HL-60 (cell line): ENCODE data around the gene SYP.
A peak's percentile ranks its signal among the peaks of the same experiment; 100 is the strongest.

ENCODE experiments used
- DNase-seq, 2 experiments: peaks; one replicate each; pipeline ENCODE4 v3.0.0-alpha.2; 2010 to 2020; ENCODE audit warnings: low read depth in 1 of 2, low spot score in 1 of 2
- H3K27ac ChIP-seq: fragments of 250-450 bp; sonication (Bioruptor Pico); replicated peaks from 2 replicates; pipeline ENCODE4 v1.5.1; 2020; ENCODE audit warnings: mild to moderate bottlenecking, moderate library complexity
- H3K27me3 ChIP-seq: fragments of 250-450 bp; sonication (Bioruptor Pico); 2 replicates; pipeline ENCODE4 v1.5.1; 2021; ENCODE audit warnings: mild to moderate bottlenecking, moderate library complexity; ENCODE audit not compliant: insufficient read depth, poor library complexity, severe bottlenecking
- H3K4me3 ChIP-seq: replicated peaks from 2 replicates; pipeline ENCODE4 v1.5.1; 2011; ENCODE audit warnings: mild to moderate bottlenecking, control low read depth, low read length; ENCODE audit not compliant: insufficient read depth
- GABPA ChIP-seq: IDR thresholded peaks from 2 replicates; pipeline ENCODE4 v1.6.1; 2012; ENCODE audit warnings: low read depth
- POLR2AphosphoS5 ChIP-seq: IDR thresholded peaks from 2 replicates; pipeline ENCODE4 v1.6.1; 2012; ENCODE audit warnings: low read depth
- SPI1 ChIP-seq: IDR thresholded peaks from 2 replicates; pipeline ENCODE4 v1.6.1; 2012; ENCODE audit warnings: low read depth, mild to moderate bottlenecking, borderline replicate concordance
- TF ChIP-seq, protein P1 (sequence below): IDR thresholded peaks from one replicate; pipeline ENCODE4 v1.5.1; 2011; ENCODE audit warnings: low read length, control low read depth, inconsistent platforms; ENCODE audit not compliant: insufficient read depth
- TF ChIP-seq, protein P2 (sequence below): IDR thresholded peaks from 2 replicates; pipeline ENCODE4 v1.6.1; 2012; ENCODE audit warnings: low read depth; ENCODE audit not compliant: insufficient replicate concordance

SYP gene

DNA sequence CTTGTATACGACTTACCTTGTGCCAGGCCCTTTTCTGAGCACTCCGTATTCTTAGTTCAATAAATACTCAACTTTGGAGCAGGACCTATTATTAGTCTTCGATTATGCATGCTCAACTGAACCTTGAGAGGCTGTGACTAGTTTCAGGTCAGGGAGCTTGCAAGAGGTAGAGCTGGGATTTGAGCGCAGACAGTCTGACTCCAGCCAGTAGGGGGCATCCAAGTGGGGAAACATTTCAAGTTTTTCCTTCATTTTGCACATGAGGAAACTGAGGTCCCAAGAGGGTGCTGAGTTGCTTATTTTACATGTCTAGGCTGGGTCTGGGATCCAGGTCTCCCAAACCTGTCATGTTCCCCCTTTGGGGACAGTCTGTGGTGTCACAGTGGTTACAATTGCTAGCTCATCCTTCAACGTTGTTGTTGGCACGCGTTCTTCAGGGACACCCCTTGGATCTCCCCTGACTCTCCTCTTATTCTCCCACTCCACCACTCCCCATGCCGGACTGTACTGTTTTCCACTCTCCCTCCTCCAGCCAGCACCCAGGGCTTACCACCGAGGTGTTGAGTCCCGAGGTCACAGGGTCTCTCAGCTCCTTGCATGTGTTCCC, 7.2 kb downstream of the SYP start:
- peak in 1 of 2 experiments; percentile 37 for DNase-seq
- Histone ChIP-seq H3K27me3 (no peaks in the 10 kb centered on the region), H3K4me3 (no peak overlapping the region), H3K27ac (no peak overlapping the region)
- TF ChIP-seq, protein P1, sequence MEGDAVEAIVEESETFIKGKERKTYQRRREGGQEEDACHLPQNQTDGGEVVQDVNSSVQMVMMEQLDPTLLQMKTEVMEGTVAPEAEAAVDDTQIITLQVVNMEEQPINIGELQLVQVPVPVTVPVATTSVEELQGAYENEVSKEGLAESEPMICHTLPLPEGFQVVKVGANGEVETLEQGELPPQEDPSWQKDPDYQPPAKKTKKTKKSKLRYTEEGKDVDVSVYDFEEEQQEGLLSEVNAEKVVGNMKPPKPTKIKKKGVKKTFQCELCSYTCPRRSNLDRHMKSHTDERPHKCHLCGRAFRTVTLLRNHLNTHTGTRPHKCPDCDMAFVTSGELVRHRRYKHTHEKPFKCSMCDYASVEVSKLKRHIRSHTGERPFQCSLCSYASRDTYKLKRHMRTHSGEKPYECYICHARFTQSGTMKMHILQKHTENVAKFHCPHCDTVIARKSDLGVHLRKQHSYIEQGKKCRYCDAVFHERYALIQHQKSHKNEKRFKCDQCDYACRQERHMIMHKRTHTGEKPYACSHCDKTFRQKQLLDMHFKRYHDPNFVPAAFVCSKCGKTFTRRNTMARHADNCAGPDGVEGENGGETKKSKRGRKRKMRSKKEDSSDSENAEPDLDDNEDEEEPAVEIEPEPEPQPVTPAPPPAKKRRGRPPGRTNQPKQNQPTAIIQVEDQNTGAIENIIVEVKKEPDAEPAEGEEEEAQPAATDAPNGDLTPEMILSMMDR = peak; percentile 44
- TF ChIP-seq, protein P2, sequence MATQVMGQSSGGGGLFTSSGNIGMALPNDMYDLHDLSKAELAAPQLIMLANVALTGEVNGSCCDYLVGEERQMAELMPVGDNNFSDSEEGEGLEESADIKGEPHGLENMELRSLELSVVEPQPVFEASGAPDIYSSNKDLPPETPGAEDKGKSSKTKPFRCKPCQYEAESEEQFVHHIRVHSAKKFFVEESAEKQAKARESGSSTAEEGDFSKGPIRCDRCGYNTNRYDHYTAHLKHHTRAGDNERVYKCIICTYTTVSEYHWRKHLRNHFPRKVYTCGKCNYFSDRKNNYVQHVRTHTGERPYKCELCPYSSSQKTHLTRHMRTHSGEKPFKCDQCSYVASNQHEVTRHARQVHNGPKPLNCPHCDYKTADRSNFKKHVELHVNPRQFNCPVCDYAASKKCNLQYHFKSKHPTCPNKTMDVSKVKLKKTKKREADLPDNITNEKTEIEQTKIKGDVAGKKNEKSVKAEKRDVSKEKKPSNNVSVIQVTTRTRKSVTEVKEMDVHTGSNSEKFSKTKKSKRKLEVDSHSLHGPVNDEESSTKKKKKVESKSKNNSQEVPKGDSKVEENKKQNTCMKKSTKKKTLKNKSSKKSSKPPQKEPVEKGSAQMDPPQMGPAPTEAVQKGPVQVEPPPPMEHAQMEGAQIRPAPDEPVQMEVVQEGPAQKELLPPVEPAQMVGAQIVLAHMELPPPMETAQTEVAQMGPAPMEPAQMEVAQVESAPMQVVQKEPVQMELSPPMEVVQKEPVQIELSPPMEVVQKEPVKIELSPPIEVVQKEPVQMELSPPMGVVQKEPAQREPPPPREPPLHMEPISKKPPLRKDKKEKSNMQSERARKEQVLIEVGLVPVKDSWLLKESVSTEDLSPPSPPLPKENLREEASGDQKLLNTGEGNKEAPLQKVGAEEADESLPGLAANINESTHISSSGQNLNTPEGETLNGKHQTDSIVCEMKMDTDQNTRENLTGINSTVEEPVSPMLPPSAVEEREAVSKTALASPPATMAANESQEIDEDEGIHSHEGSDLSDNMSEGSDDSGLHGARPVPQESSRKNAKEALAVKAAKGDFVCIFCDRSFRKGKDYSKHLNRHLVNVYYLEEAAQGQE = no peak
- TF ChIP-seq POLR2AphosphoS5 (no peak), SPI1 (no peak), GABPA (no peak)

DNA sequence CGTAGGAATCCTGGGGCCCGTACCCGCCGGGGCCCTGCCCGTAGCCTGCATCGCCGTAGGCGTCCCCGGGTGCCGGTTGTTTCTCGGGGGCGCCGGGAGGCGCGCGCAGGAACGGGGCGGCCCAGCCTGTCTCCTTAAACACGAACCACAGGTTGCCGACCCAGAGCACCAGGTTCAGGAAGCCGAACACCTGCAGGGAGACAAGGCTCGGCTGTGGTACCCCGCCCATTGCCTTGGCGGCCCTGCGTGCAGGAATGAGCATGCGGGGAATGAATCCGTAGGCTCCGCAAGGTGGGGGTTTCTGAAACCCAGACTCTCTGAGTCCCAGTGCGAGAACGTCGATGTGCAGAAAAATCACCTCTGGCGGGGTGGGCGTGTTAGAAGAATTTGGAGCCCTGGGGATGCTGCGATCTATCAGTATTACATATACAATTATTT, 8.4 kb downstream of the SYP start:
- DNase-seq = no peak
- H3K4me3 ChIP-seq = peak overlapping the region; percentile 61
- peak overlapping the region; percentile 90 for H3K27ac ChIP-seq
- no peaks in the 10 kb centered on the region for H3K27me3 ChIP-seq
- no peak for TF ChIP-seq SPI1
- TF ChIP-seq GABPA = no peak
- TF ChIP-seq, protein P2 = no peak
- no peak; the same call in 1 of the 2 replicates for TF ChIP-seq POLR2AphosphoS5
- TF ChIP-seq, protein P1 = no peak

DNA sequence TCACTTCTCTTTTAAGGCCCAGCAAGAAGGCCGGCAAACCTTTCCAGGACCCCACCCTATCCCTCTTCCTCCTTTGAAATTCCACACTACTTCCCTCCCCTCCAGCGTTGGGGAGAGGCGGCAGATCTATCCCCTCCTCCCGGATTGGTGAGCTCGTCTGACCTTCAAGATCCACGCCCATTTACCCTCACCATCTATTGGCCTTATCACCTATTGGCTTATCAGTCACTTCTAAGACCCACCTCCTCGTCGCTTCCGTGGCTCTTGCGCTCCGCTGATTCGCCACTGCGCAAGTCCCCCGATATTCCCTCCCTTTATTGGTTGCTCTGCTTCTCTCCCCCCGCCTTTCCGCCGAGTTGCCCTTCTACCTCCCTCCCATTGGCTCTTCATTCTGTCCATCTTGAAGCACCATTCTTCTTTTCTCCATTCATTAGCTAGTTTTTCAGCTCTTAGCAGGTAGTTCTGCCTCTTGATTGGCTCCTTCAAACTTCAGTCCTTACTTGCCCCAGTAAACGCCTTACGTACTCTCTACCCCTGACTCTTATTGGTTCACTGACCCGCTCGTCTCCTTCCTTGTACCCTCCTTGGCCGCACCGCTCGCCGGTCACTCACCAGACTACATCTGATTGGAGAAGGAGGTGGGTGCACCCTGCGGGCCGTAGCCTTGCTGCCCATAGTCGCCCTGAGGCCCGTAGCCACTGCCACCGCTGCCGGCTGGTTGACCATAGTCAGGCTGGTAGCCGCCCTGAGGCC, 9.0 kb downstream of the SYP start:
- H3K27ac ChIP-seq = peak overlapping the region; percentile 90
- peak overlapping the region; percentile 61 for H3K4me3 ChIP-seq
- peak; percentile 96 to 97 for DNase-seq
- TF ChIP-seq, protein P1 = no peak
- TF ChIP-seq, protein P2 = peak; percentile 34
- peak; percentile 67 for TF ChIP-seq GABPA
- TF ChIP-seq POLR2AphosphoS5 = peak; percentile 69; the same call in 1 of the 2 replicates
- TF ChIP-seq SPI1 = peak; percentile 40; the same call in 1 of the 2 replicates
- no peaks in the 10 kb centered on the region for H3K27me3 ChIP-seq
